Jurkat, Clone E6-1 (cell line): ENCODE data around the gene ACTL6A.

Experiments used
- DNase-seq: peaks from one replicate; pipeline ENCODE4 v3.0.0-alpha.2; 2011; ENCODE audit warnings: low read depth, low spot score
- H3K4me3 ChIP-seq: 2 replicates; pipeline ENCODE4 v1.5.1; 2011; ENCODE audit warnings: mild to moderate bottlenecking, low read length, control low read depth, moderate library complexity

Gene ACTL6A

DNA sequence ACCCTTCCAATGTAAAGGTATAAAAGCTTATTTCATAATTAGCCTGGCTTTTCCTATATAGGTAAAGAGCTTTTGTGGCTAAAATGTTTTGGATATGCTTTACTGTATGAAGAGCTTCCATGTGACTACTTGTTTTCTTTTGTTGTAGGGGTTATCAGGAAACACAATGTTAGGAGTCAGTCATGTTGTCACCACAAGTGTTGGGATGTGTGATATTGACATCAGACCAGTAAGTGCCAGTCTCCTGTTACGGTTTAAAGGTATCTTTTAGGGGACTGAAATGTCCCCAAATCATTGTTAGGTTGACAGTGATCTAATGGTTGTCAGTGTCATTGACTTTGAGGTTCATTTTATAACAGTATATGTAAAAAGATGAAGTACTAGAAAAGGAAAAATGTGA is 18.3 kb downstream of the ACTL6A start:
- DNase-seq: no peak
- H3K4me3 ChIP-seq: no peak overlapping the region

DNA sequence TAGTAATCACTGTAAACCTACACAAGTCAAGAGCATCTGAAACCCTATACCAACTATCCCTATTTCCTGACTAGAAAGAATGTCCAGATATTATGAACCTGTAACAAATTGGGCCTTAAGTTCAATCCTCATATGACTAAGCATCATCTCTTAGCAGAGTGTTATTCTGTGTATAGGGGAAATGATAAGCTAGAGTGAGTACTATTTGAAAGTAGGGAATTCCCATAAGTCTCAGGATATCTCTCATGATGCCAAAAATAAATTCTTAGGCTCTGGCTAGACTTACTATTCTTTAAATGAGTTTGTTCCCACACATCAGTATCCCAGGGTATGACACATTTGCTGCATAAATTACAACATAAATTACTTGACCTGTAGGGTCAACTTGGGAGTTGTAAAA is 26.4 kb downstream of the ACTL6A start:
- no peak overlapping the region for H3K4me3 ChIP-seq
- DNase-seq: no peak

DNA sequence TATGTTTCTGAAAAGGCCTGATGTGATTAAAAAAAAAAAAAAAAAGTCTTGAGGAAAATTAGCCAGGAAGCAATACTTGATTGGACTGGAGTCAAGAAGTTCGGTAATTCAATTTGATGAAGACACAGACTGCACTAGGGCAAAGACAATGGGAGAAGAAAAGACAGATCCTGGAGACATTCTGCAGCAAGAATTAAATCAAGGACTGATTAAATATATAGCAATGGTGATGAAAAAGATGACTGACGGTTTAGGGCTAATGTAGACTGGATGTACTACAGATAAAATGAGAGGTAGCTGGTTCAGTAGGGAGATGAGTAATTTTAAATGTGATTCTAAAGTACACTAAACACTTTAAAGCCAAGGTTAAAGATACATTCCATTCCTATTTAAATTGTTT is 27.9 kb downstream of the ACTL6A start:
- DNase-seq: no peak
- H3K4me3 ChIP-seq: no peak overlapping the region

DNA sequence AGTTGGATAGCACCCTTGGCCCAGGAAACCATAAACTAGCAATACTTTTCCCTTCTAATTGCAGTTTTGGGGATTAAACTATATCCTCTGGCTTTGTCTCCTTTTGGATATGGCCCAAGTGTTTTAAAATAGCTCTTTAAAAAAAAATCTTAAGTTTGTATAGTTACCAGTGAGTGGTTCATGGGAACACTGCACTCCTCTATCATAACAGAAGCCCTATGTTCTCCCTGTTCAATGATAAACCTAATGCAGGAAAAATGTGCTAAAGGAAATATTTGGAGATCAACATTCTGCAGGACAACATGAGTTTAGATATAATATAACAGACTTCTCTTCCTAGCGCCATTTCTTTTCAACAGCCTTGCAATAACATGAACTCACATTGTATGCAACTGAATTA is 28.6 kb downstream of the ACTL6A start:
- DNase-seq: no peak
- H3K4me3 ChIP-seq: no peak overlapping the region

DNA sequence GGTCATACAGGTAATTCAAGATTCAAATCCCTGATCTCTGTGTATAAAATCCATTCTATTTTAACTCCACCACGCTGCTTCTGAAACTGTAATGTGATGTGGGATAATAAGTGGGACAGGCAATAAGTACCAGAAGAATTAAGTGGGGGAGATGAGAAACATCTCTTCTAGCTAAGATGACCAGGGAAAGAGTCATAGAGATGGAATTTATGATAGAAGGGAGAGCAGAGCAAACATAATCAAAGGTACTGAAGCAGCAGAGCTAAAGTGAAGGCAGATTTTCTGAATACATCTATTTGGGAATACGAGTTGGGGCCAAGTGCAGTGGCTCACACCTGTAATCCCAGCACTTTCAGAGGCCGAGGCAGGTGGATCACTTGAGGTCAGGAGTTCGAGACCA is 36.8 kb downstream of the ACTL6A start:
- no peak overlapping the region for H3K4me3 ChIP-seq
- DNase-seq: no peak

DNA sequence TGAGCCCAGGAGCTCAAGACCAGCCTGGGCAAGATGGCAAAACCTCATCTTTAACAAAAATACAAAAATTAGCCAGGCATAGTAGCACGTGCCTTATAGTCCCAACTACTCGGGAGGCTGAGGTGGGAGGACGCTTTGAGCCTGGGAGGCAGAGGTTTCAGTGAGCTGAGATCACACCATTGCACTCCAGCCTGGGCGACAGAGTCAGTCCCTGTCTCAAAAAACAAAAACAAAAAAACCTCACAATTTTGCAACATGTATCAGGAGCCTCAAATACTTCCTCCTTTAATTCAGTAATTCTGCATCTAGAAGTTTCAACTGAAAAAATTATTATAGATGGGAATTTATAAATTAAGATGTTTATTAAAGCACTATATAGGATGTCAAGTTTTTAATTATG is 40.6 kb downstream of the ACTL6A start:
- peak overlapping the region; percentile 81 for H3K4me3 ChIP-seq

DNA sequence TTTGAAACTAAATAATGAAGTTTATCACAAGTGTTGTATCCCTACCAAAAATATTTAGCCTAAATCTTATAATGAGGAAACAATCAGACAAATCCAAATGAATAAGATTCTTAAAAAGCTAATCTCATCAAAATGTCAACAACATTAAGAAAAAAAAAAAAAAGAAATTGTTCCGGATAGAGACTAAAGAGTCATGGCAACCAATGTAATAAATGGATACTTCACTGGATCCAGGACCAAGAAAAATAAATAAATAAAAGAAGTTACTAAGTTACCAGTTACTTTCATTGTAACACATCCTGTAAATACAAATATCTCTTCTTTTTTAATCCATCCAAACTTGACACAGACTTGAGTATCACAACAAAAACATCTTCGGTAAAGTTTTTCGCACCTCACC is 41.1 kb downstream of the ACTL6A start:
- peak overlapping the region; percentile 81 for H3K4me3 ChIP-seq
- DNase-seq: no peak

More for the DNA sequence above, 40.6 kb downstream of the ACTL6A start:
- no peak for DNase-seq

DNA sequence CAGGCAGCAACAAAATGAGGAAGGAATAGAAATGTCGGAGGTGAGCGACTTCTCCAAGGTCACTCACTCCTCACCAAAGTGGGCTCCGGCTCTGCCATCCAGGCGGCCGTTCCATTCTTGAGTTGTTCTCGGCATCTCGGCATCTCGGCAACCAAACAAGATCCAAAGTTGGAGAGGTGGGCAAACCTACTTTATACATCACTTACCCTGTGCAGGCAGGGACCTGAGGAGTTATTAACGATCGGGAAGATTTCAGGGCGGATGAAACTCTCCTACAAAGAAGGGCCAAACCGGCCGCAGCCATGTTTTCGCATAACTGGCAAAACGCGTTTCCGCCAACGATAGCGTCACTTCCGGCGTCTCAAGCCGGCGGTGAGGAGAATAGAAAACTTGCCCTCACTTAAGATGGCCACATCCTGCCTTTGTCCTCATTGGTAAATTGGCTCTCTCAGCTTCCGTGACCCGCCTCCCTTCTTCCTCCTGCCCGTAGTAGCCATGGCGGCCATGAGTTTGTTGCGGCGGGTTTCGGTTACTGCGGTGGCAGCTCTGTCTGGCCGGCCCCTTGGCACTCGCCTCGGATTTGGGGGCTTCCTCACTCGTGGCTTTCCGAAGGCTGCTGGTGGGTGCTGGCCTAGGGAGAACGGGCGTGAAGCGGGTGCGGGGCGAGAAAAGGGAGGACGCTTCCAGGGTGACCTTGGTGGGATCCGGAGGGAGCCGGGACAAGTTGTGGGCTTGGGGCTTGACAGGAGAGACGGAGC is 41.8 kb downstream of the ACTL6A start, which contains the start of the genes MRPL47 and NDUFB5:
MRPL47 (minus strand) TSS at position 318 of the 758 bp plus-strand sequence; CDS start at position 304, 14 bp downstream.
NDUFB5 (plus strand) TSS at position 474 of the 758 bp plus-strand sequence; CDS start at position 496, 22 bp downstream.
- DNase-seq: peak; percentile 95
- H3K4me3 ChIP-seq: peak within 1 kb of the TSS; percentile 81

DNA sequence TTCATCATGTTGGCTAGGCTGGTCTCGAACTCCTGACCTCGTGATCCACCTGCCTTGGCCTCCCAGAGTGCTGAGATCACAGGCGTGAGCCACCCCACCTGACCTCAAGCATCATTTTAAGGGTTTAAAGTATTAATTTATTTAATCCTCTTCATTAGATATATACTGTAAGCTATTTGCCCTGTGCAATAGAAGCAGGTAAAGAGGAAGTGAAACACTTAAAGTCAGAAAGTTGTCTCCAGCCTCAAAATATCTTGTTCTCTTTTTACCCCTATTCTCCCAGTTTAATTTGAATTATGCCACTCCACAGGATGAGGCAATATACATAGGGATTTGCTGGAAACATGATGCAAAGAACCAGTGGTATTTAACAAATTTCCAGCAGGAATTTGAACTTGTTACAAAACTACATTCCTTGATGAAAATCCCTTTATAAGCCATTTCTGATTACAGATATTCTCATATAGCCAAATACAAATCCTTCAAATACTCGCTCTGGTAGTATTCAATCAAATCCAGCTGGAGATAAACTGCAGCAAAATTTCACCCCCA is 43.9 kb downstream of the ACTL6A start:
- no peak overlapping the region for H3K4me3 ChIP-seq
- DNase-seq: no peak

DNA sequence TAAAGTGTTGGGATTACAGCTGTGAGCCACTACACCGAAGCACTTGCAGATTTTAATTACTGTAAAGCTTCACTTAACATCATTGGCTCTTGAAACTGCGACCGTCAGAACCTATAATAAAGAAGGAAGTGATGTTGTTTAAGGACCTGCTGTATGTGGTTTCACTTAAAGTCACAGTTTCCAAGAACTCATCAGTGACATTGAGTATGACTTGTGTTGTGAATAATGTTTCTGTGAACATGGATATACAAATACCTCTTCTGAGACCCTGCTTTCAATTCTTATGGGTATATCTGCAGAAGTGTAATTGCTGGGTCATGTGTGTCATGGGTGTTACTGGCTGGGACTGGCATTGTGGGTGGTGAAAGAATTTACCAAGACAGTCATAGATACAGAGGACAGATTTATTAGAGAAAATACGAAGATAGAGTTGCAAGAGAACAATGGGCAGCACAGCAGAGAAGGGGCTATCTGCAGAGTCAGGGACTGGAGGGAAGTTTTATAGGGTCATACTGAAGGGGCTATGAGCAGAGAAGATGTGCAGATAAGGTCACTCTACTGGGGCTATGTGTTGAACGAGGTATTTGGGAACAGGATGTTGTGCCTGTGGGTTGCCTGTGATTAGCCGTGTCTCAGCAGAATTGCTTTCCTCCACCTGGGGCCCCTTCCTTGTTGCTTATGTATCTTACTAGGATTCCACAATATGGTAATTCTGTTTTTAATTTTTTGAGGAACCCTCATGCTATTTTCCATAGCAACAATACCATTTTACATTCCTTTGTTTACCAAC is 46.4 kb downstream of the ACTL6A start:
- no peak overlapping the region for H3K4me3 ChIP-seq
- no peak for DNase-seq

DNA sequence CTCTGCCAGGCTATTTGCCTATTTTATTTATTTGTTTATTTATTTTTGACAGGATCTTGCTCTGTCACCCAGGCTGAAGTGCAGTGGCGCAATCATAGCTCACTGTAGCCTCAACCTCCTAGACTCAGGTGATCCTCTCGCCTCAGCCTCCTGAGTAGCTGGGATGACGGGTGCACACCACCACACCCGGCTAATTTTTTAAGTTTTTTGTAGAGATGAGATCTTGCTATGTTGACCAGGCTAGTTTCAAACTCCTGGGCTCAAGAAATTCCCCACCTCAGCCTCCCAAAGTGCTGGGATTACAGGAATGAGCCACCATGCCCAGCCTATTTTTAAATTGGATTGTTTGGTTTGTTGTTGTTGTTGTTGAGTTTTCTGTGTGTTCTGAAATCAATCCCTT is 47.3 kb downstream of the ACTL6A start:
- no peak overlapping the region for H3K4me3 ChIP-seq
- DNase-seq: no peak

DNA sequence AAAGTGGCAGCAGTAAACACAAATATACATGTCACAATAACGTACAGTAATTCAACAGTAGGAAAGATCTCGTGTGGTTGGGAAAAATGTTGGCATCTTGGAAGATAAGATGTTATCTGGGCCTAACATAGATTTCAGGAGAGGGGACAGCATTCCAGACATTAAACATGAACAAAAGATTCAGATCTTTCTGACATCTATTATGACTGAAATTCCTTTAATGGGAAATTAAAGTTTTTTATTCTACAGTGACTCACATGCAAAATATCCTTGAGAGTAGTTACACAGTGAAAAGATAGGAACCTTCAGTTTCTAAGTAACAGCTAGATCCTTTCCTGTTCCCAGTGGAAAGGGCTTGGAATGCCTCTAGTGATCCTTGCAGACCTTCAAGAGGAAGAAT is 51.1 kb downstream of the ACTL6A start:
- H3K4me3 ChIP-seq: no peak overlapping the region
- no peak for DNase-seq

DNA sequence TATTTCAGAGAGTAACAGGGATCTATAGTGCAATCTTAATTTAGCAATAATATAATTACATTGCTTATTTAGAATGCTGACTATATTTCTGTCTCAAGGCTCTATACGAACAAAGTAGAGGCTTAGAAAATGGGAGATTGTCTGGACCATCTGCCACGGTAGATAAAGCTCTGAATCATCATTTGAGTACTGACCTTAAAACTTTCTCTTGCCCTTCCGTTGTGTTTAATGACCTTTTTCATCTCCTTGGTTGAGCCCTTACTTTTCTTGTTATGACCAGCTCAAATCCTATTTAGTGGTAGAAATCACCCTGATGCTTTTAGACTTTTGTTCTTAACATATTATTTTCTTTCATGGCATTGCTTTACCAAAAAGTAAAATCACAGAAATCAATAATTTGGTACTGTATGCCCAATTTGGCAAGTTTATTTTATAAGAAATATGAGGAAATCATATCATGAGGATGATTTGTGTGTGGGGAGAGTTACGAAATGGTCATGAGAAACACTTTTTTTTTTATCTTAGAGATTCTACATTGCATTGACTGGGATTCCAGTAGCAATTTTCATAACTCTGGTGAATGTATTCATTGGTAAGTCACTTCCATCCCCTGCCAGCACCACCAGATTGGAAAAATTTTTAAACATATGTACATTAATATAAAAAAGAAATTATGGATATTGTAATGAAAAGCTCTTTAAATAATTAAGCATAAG is 52.9 kb downstream of the ACTL6A start:
- no peak for DNase-seq
- no peak overlapping the region for H3K4me3 ChIP-seq

DNA sequence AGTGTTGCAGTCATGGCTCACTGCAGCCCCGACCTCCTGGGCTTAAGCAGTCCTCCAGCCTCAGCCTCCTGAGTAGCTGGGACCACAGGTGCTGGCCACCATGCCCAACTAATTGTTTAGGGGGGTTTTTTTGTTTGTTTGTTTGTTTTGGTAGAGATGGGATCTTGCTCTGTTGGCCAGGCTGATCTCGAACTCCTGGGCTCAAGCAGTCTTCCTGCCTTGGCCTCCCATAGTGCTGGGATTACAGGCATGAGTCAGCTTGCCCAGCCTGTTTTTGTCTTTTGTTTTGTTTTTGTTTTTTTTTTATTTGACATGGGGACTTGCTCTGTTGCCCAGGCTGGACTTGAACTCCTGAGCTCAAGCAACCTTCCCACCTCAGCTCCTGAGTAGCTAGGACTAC is 59.3 kb downstream of the ACTL6A start:
- no peak overlapping the region for H3K4me3 ChIP-seq
- no peak for DNase-seq

DNA sequence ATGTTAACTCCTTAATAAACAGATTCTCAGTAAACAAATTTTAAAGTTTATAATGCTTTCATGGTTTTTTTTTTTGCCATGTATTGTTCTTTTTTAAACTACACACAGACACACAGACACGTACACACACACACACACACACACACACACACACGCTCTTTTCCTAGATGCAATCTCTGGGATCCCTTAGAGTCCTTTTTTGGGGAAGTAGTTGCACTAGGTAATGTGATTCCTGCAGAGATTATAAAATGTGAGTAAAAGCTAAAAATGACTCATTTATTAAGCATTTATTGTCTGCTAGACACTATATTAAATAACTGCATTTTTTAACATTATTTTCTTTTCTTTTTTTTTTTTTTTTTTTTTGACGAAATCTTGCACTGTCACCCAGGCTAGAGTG is 61.7 kb downstream of the ACTL6A start:
- no peak overlapping the region for H3K4me3 ChIP-seq
- no peak for DNase-seq

DNA sequence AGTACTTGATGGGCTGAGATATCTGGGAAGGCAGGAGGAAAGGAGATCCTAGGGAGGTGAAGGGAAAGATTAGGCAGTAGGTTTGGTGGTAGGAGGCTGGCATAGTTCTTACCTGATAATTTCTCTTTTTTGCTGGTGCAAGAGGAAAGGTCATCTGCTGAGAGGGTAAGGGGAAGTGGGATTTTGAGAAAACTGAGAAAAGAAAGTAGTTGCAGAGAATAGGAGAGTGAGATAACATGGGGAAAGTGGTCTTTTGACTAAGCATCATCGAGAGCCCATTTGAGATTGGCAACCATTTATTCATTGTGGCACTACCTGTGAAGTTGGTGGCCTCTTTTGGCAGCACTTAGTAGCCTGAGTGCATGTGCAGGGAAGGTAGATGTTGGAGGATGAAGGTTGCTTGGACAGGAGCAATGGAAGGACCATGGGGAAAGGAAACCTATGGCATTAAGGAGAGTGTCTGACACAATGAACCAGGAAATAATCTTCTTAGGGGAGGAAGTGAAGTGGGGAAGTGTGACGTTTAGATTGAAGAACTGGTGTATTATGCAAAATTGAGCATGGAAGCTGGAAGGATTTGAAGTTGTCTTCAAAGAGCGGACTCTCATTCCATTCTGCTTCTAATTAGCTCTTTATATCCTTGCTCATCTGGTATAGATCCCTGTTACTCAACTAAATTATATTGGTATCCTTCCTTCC is 68.2 kb downstream of the ACTL6A start:
- no peak for DNase-seq
- no peak overlapping the region for H3K4me3 ChIP-seq
